Epithelial cell of esophagus (primary cell): ENCODE results near the gene SPPL2B.

Experiments
- DNase-seq: peaks from one replicate; pipeline ENCODE4 v3.0.0; 2010; ENCODE audit warnings: low read depth
- H3K4me3 ChIP-seq: 2 replicates; pipeline ENCODE4 v1.5.1; 2011; ENCODE audit warnings: mild to moderate bottlenecking, low read length, control low read depth
- CTCF ChIP-seq: IDR thresholded peaks from 2 replicates; pipeline ENCODE4 v1.5.1; 2011; ENCODE audit warnings: low read depth, mild to moderate bottlenecking, low read length, control low read depth, inconsistent platforms; ENCODE audit not compliant: insufficient read depth; ENCODE audit errors: missing control alignments

SPPL2B gene

DNA sequence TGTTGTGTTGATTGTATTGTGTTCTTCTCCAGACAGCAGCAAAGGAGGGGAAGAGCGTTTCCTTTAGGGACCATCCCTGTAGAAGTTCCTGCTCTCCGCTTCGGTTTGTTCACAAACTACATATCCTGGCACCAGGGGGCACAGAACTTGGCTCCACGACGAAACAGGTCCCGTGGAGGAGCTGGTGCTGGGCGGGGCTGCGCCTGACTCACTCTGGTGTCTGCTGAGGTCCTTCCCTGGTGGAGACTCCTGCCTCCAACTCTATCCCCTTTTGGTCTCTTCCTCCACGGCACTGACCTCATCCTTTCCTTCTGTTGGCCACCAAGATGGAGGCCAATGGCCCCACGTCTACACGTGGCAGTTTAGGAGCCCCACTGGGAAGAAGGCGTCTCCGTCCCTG, 46.3 kb downstream of the SPPL2B start:
- no peak overlapping the region for H3K4me3 ChIP-seq
- no peak for DNase-seq

DNA sequence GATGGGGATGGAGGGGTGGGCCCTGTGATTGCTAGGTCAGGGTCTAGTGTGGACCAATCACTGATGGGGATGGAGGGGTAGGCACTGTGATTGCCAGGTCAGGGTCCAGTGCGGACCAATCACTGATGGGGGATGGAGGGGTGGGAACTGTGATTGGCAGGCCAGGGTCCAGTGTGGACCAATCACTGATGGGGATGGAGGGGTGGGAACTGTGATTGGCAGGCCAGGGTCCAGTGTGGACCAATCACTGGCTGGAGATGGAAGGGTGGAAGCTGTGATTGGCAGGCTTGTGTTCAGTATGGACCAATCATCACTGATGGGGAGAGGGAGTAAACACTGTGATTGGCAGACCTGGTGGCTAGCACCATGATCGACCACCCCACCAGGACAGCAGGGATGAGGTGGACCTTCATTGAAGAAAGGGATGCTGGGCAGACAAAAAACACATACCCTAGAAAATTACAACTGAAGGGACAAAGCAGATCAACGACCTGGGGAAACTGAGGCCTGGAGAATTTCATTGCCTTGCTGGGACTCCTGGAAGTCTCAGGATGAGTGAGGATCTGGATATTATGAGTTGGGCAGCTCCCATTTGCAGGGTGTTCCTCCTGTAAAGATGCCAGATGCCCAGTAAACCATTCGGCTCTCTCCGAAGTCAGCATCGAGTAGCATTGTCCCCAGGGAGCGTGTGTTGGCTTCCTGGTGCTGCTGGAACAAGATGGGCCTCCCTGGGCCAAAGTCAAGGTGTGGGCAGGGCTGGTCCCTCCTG, 47.1 kb downstream of the SPPL2B start:
- no peak for DNase-seq
- no peak for TF ChIP-seq CTCF
- no peak overlapping the region for H3K4me3 ChIP-seq

More for the DNA sequence above, 46.3 kb downstream of the SPPL2B start:
- TF ChIP-seq CTCF: no peak

- no peak overlapping the region for H3K4me3 ChIP-seq
- TF ChIP-seq CTCF: no peak
- no peak for DNase-seq
Observed at GRCh38 chr19:2376784-2377519, 48.5 kb downstream of the SPPL2B start.

GRCh38 chr19:2380567-2380966, 52.1 kb downstream of the SPPL2B start:
- no peak for DNase-seq
- TF ChIP-seq CTCF: no peak
- H3K4me3 ChIP-seq: no peak overlapping the region

- no peak overlapping the region for H3K4me3 ChIP-seq
- no peak for TF ChIP-seq CTCF
- no peak for DNase-seq
Observed at GRCh38 chr19:2381148-2381820, 52.8 kb downstream of the SPPL2B start.

DNA sequence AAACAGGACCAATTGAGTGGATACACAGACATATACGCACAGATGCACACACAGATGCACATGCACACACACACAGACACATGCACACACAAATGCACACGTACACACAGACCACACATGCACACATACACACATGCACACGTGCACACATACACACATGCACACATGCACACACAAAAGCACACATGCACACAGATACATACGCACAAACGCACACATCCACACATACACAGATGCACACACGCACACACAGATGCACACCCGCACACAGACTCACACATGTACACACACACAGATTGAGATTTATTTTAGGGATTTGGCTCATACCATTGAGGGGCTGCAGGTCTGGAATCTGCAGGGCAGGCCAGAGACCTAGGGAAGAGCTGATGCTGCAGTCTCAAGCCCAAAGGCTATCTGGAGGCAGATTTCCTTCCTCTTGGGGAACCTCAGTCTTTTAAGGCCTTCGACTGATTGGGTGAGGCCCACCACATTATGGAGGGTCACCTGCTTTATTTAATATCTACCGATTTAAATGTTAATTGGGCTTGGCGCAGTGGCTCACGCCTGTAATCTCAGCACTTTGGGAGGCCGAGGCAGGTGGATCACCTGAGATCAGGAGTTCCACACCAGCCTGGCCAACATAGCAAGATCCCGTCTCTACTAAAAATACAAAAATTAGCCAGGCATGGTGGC, 54.2 kb downstream of the SPPL2B start:
- no peak overlapping the region for H3K4me3 ChIP-seq
- no peak for DNase-seq
- no peak for TF ChIP-seq CTCF
